B cell (primary cell): ENCODE data around the gene CMIP. TPM values are rescaled to one million over a fixed set of nuclear protein-coding genes. Genes with fewer than 3 reads are reported as not detected.

Experiments
- ATAC-seq: fragments of 200-7000 bp; cut with Tn5 transposase; one replicate; pipeline ENCODE4 v1.10.0; 2021; ENCODE audit warnings: low read depth, mild to moderate bottlenecking, moderate number of reproducible peaks, moderate library complexity
- CTCF ChIA-PET: fragments of 350-600 bp; sonication (Branson Sonifier 250); formaldehyde crosslinking; loops from one replicate; lab custom pipeline; 2021; ENCODE audit warnings: antibody characterized with exemption, inconsistent platforms; lab: Charles Lee
- POLR2A ChIA-PET: fragments of 350-600 bp; sonication (Branson Sonifier 250); formaldehyde crosslinking; loops from one replicate; lab custom pipeline; 2021; ENCODE audit warnings: antibody characterized with exemption; lab: Charles Lee
- DNase-seq: peaks from one replicate; pipeline ENCODE4 v3.0.0; 2013
- H2AFZ ChIP-seq: 2 replicates; pipeline ENCODE4 v1.6.1; 2012; ENCODE audit warnings: mild to moderate bottlenecking, low read depth, low read length; ENCODE audit not compliant: insufficient read depth, poor library complexity, severe bottlenecking
- H3K27ac ChIP-seq, 2 donors: 1 replicate in 1 of 2; 2 replicates in 1 of 2; pipeline ENCODE4 v1.5.1; 2012 to 2013; ENCODE audit warnings: low read length in 2 of 2, mild to moderate bottlenecking in 2 of 2, moderate library complexity in 1 of 2
- H3K27me3 ChIP-seq, 4 experiments: fragments of 200-600 bp in 1 of 4; sonication (generic) in 1 of 4; replicated peaks in 1 of 4; 1 replicate in 2 of 4; 2 replicates in 2 of 4; pipeline versions ENCODE4 v1.6.1 to v1.7.0; 2013 to 2016; ENCODE audit warnings: low read length in 3 of 4, mild to moderate bottlenecking in 2 of 4, mixed read lengths in 1 of 4, moderate library complexity in 1 of 4; ENCODE audit not compliant: insufficient read depth in 4 of 4, control insufficient read depth in 3 of 4; ENCODE audit errors: control extremely low read depth in 1 of 4
- H3K36me3 ChIP-seq, 2 experiments: replicated peaks in 1 of 2; 1 replicate in 1 of 2; 2 replicates in 1 of 2; pipeline versions ENCODE4 v1.6.1 to v1.7.1; 2013; ENCODE audit warnings: low read length in 1 of 2; ENCODE audit not compliant: insufficient read depth in 2 of 2, control insufficient read depth in 1 of 2; ENCODE audit errors: control extremely low read depth in 1 of 2, extremely low read depth in 1 of 2
- H3K4me1 ChIP-seq, 2 donors: fragments of 200-600 bp in 1 of 2; sonication (generic) in 1 of 2; 1 replicate in 1 of 2; 2 replicates in 1 of 2; pipeline versions ENCODE4 v1.5.1 to v1.6.1; 2013 to 2017; ENCODE audit warnings: low read length in 2 of 2; ENCODE audit not compliant: control insufficient read depth in 2 of 2, insufficient read depth in 2 of 2
- H3K4me2 ChIP-seq: replicated peaks from 2 replicates; pipeline ENCODE3; 2012; ENCODE audit warnings: mild to moderate bottlenecking, low read depth, low read length; ENCODE audit not compliant: poor library complexity, severe bottlenecking
- H3K4me3 ChIP-seq, 5 experiments: fragments of 200-600 bp in 1 of 5; sonication (generic) in 1 of 5; 1 replicate in 3 of 5; 2 replicates in 2 of 5; pipeline versions ENCODE4 v1.5.1 to v1.7.0; 2011 to 2016; ENCODE audit warnings: low read length in 4 of 5, mild to moderate bottlenecking in 4 of 5, low read depth in 2 of 5, control low read depth in 1 of 5, moderate library complexity in 1 of 5; ENCODE audit not compliant: insufficient read depth in 1 of 5; ENCODE audit errors: control extremely low read depth in 1 of 5, extremely low read depth in 1 of 5
- H3K79me2 ChIP-seq: fragments of 200-600 bp; sonication (generic); one replicate; pipeline ENCODE4 v1.6.0; 2016; ENCODE audit warnings: low read length; ENCODE audit not compliant: control insufficient read depth, insufficient read depth
- H3K9ac ChIP-seq: fragments of 200-600 bp; sonication (generic); 2 replicates; pipeline ENCODE4 v1.6.1; 2017; ENCODE audit warnings: mild to moderate bottlenecking, low read length, moderate library complexity
- H3K9me3 ChIP-seq, 3 donors: one replicate each; pipeline versions ENCODE4 v1.6.1 to v1.7.1; 2013; ENCODE audit warnings: low read length in 2 of 3; ENCODE audit not compliant: control insufficient read depth in 2 of 3, insufficient read depth in 1 of 3; ENCODE audit errors: control extremely low read depth in 1 of 3
- H4K20me1 ChIP-seq: 2 replicates; pipeline ENCODE4 v1.6.0; 2012; ENCODE audit warnings: mild to moderate bottlenecking, low read length; ENCODE audit not compliant: insufficient read depth, control insufficient read depth, poor library complexity, severe bottlenecking
- H3K27ac Mint-ChIP-seq: one replicate; pipeline ENCODE4 v1.8.0; 2021; ENCODE audit warnings: mixed read lengths
- H3K27me3 Mint-ChIP-seq: one replicate; pipeline ENCODE4 v1.8.0; 2021; ENCODE audit warnings: mixed read lengths
- H3K4me1 Mint-ChIP-seq: one replicate; pipeline ENCODE4 v1.8.0; 2021; ENCODE audit warnings: mixed read lengths
- H3K4me3 Mint-ChIP-seq: one replicate; pipeline ENCODE4 v1.8.0; 2021; ENCODE audit warnings: mixed read lengths
- H3K9me3 Mint-ChIP-seq: one replicate; pipeline ENCODE4 v1.8.0; 2022; ENCODE audit warnings: mixed read lengths; ENCODE audit not compliant: insufficient read depth
- EZH2 ChIP-seq: IDR thresholded peaks from 2 replicates; pipeline ENCODE4 v1.6.1; 2012; ENCODE audit warnings: borderline replicate concordance, low read depth, mild to moderate bottlenecking, moderate library complexity, low read length; ENCODE audit not compliant: insufficient read depth, poor library complexity, severe bottlenecking
- WGBS: methylation state at CpG from one replicate; pipeline ENCODE4 v1.1.5; 2013; ENCODE audit warnings: missing lambda C conversion rate; ENCODE audit not compliant: insufficient coverage; 5-methylcytosine and 5-hydroxymethylcytosine counted together
- intact Hi-C: fragments of 100-400 bp; cut with micrococcal nuclease; formaldehyde crosslinking; loops from one replicate; pipeline ENCODE4 v1.10.0; 2022
- polyA plus RNA-seq: library from polyadenylated mRNA; depleted of rRNA; stranded (reverse); fragments of >200 nt; gene quantifications from 2 replicates; pipeline ENCODE4 v1.2.3, GENCODE V29; 2012
- total RNA-seq, 2 donors: library from RNA; stranded (reverse); fragments of 120-200 nt in 1 of 2; gene quantifications; 1 replicate in 1 of 2; 2 replicates in 1 of 2; pipeline versions ENCODE4 v1.2.3 to v1.2.4, GENCODE V29; 2013 to 2022
- TF ChIP-seq, protein P1 (sequence below): fragments of 200-600 bp; IDR thresholded peaks from one replicate; pipeline ENCODE4 v1.8.0; 2022; ENCODE audit warnings: antibody characterized with exemption, mild to moderate bottlenecking

CMIP gene
- total and polyA plus RNA-seq, 2 donors (not counting 1 experiment from before 2014, with no cell fraction given) = 27.1 to 155 TPM

- H3K36me3 ChIP-seq = peaks cover 0 to 40% of the 10 kb centered on the region in 2 experiments
- peaks cover 13 to 22% of the 10 kb centered on the region in 2 donors for H3K4me1 ChIP-seq
- 95% methylated on average over 7 of the region's 12 CpGs for WGBS
- Mint-ChIP-seq H3K4me1 (peaks cover 41% of the 10 kb centered on the region), H3K27ac (no peak overlapping the region), H3K4me3 (no peak overlapping the region), H3K9me3 (no peaks in the 10 kb centered on the region), H3K27me3 (no peaks in the 10 kb centered on the region)
- no peak for ATAC-seq
- no peak overlapping the region for H2AFZ ChIP-seq
- peaks cover 85% of the 10 kb centered on the region for H3K79me2 ChIP-seq
- DNase-seq = no peak
- H3K4me2 ChIP-seq = no peak overlapping the region
- H3K27me3 ChIP-seq = no peaks in the 10 kb centered on the region
- no peak overlapping the region for H3K9ac ChIP-seq
- no peak for TF ChIP-seq EZH2
- TF ChIP-seq, protein P1, sequence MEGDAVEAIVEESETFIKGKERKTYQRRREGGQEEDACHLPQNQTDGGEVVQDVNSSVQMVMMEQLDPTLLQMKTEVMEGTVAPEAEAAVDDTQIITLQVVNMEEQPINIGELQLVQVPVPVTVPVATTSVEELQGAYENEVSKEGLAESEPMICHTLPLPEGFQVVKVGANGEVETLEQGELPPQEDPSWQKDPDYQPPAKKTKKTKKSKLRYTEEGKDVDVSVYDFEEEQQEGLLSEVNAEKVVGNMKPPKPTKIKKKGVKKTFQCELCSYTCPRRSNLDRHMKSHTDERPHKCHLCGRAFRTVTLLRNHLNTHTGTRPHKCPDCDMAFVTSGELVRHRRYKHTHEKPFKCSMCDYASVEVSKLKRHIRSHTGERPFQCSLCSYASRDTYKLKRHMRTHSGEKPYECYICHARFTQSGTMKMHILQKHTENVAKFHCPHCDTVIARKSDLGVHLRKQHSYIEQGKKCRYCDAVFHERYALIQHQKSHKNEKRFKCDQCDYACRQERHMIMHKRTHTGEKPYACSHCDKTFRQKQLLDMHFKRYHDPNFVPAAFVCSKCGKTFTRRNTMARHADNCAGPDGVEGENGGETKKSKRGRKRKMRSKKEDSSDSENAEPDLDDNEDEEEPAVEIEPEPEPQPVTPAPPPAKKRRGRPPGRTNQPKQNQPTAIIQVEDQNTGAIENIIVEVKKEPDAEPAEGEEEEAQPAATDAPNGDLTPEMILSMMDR = no peak
- intact Hi-C loops = no loop called here
- CTCF ChIA-PET = interaction anchor here (1.0 kb wide), 1 partner anchor 10 kb away, joined by 3 read pairs; no protein-coding TSS in a partner anchor
- H4K20me1 ChIP-seq = peaks cover 94% of the 10 kb centered on the region
- no peaks in the 10 kb centered on the region for H3K9me3 ChIP-seq
- no peak overlapping the region for H3K27ac ChIP-seq
- H3K4me3 ChIP-seq = no peak overlapping the region
- POLR2A ChIA-PET = no interaction called here
Observed at GRCh38 chr16:81607006-81607405, 162.4 kb downstream of the CMIP start.

GRCh38 chr16:81607805-81608522, 163.4 kb downstream of the CMIP start:
- H3K36me3 ChIP-seq = peaks cover 0 to 45% of the 10 kb centered on the region in 2 experiments
- no peak overlapping the region for H3K9ac ChIP-seq
- peaks cover 13 to 22% of the 10 kb centered on the region in 2 donors for H3K4me1 ChIP-seq
- no peak overlapping the region for H3K4me3 Mint-ChIP-seq
- DNase-seq (no peak), ATAC-seq (peak; percentile 13)
- peaks cover 87% of the 10 kb centered on the region for H3K79me2 ChIP-seq
- POLR2A ChIA-PET = no interaction called here
- H3K4me1 Mint-ChIP-seq = peaks cover 41% of the 10 kb centered on the region
- H3K27me3 ChIP-seq = no peaks in the 10 kb centered on the region
- no peak overlapping the region for H3K27ac Mint-ChIP-seq
- H3K9me3 ChIP-seq = no peaks in the 10 kb centered on the region
- peaks cover 90% of the 10 kb centered on the region for H4K20me1 ChIP-seq
- H3K27me3 Mint-ChIP-seq = no peaks in the 10 kb centered on the region
- H3K27ac ChIP-seq = no peak overlapping the region
- no peaks in the 10 kb centered on the region for H3K9me3 Mint-ChIP-seq
- TF ChIP-seq, protein P1 = no peak
- H3K4me2 ChIP-seq = no peak overlapping the region
- intact Hi-C loops = no loop called here
- WGBS = 100% methylated on average over 1 of the region's 6 CpGs
- H3K4me3 ChIP-seq = no peak overlapping the region
- H2AFZ ChIP-seq = no peak overlapping the region
- CTCF ChIA-PET = interaction anchor here (1.0 kb wide), 1 partner anchor 9 kb away, joined by 3 read pairs; no protein-coding TSS in a partner anchor
